A673 (cell line): ENCODE data around the gene ARHGEF28. TPM values are rescaled to one million over a fixed set of nuclear protein-coding genes. Genes with fewer than 3 reads are reported as not detected.

ENCODE experiments used
- BruUV-seq: library from RNA; stranded (reverse); fragments of 400-500 nt; replicated peaks from 2 replicates; lab custom pipeline; 2021; lab: Mats Ljungman, UMichigan
- CTCF ChIA-PET: fragments of 300-600 bp; sonication (Branson Sonifier 250); formaldehyde crosslinking; loops from one replicate; lab custom pipeline; 2022; ENCODE audit warnings: antibody characterized with exemption; lab: Charles Lee
- POLR2A ChIA-PET: fragments of 300-600 bp; sonication (Branson Sonifier 250); formaldehyde crosslinking; loops from one replicate; lab custom pipeline; 2022; ENCODE audit warnings: antibody characterized with exemption; ENCODE audit not compliant: low non-redundant PET; lab: Charles Lee
- DNase-seq: peaks from one replicate; pipeline ENCODE4 v3.0.0-alpha.2; 2015; ENCODE audit warnings: low spot score
- H3K27ac ChIP-seq: fragments of 200-600 bp; sonication (generic); 2 replicates; pipeline ENCODE4 v1.5.1; 2016; ENCODE audit warnings: mixed run types, low read depth, mild to moderate bottlenecking, mixed read lengths, antibody characterized with exemption, low read length; ENCODE audit not compliant: poor library complexity, severe bottlenecking
- H3K27me3 ChIP-seq: fragments of 200-600 bp; sonication (generic); replicated peaks from 2 replicates; pipeline ENCODE4 v1.6.1; 2017; ENCODE audit warnings: mixed run types, low read depth, mild to moderate bottlenecking, mixed read lengths, antibody characterized with exemption, low read length; ENCODE audit not compliant: insufficient read depth, poor library complexity
- H3K36me3 ChIP-seq: fragments of 200-600 bp; sonication (generic); 2 replicates; pipeline ENCODE4 v1.6.1; 2016; ENCODE audit warnings: mixed run types, mild to moderate bottlenecking, mixed read lengths, antibody characterized with exemption, low read length; ENCODE audit not compliant: insufficient read depth, poor library complexity, severe bottlenecking
- H3K4me1 ChIP-seq: fragments of 200-600 bp; sonication (generic); 2 replicates; pipeline ENCODE4 v1.6.1; 2017; ENCODE audit warnings: mixed run types, mild to moderate bottlenecking, mixed read lengths, antibody characterized with exemption, low read length; ENCODE audit not compliant: insufficient read depth, poor library complexity, severe bottlenecking
- H3K4me3 ChIP-seq: fragments of 200-600 bp; sonication (generic); 2 replicates; pipeline ENCODE4 v1.5.1; 2016; ENCODE audit warnings: low read depth, mixed run types, mild to moderate bottlenecking, mixed read lengths, low read length; ENCODE audit not compliant: poor library complexity, severe bottlenecking
- H3K9me3 ChIP-seq: fragments of 200-600 bp; sonication (generic); 2 replicates; pipeline ENCODE4 v1.6.1; 2016; ENCODE audit warnings: mixed run types, low read depth, mild to moderate bottlenecking, mixed read lengths, antibody characterized with exemption, low read length; ENCODE audit not compliant: poor library complexity, severe bottlenecking
- CTCF ChIP-seq: fragments of 300-800, 200-600 bp; sonication (generic); conservative IDR thresholded peaks from 2 replicates; pipeline ENCODE4 v1.5.1; 2017; ENCODE audit warnings: low read depth, mild to moderate bottlenecking, antibody characterized with exemption, low read length, moderate library complexity, mixed read lengths
- EZH2 ChIP-seq: fragments of 200-600 bp; sonication (generic); IDR thresholded peaks from 2 replicates; pipeline ENCODE4 v1.6.1; 2017; ENCODE audit warnings: borderline replicate concordance, low read depth, mild to moderate bottlenecking, mixed read lengths, antibody characterized with exemption, low read length; ENCODE audit not compliant: poor library complexity, severe bottlenecking
- intact Hi-C: fragments of 100-400 bp; cut with micrococcal nuclease; formaldehyde crosslinking; loops from one replicate; pipeline ENCODE4 v1.10.0; 2022; ENCODE audit not compliant: unreplicated experiment
- total RNA-seq: library from RNA; stranded (reverse); gene quantifications from 2 replicates; pipeline ENCODE4 v1.2.3, GENCODE V29; 2021

ARHGEF28 gene
- total RNA-seq, 1 experiment from 2014 or later, result 3.4 TPM

DNA sequence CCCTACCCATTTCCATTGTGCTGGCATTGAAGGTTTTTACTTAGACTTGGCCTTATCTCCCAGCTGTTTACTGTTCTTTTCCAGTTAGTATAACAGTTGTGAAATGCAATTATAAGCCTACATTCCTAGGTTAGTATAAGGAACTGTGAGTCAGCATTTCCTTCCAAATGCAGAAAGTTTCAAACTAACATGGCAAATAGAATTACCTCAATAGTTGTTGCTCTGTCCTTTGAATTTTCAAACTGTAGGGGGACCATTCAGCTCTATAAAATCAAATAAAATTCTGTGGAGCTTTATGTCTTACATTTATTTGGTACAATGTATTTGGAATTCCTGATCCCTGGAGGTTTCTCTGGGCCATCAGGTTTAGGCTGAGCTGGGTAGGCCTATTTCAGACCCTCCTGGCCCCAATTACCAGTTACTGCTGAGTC, 47.2 kb downstream of the ARHGEF28 start:
- Histone ChIP-seq H3K4me3 (no peak overlapping the region), H3K9me3 (no peaks in the 10 kb centered on the region), H3K27ac (no peak overlapping the region), H3K27me3 (no peaks in the 10 kb centered on the region), H3K4me1 (peaks cover 6% of the 10 kb centered on the region), H3K36me3 (no peaks in the 10 kb centered on the region)
- POLR2A ChIA-PET, result interaction anchor here (0.6 kb wide), 1 partner anchor 56 kb away, joined by 3 read pairs; no protein-coding TSS in a partner anchor
- CTCF ChIA-PET, result no interaction called here
- TF ChIP-seq EZH2 (no peak), CTCF (no peak)
- DNase-seq, result peak; percentile 48
- intact Hi-C loops, result no loop called here
- no TSS peak for BruUV-seq

- no TSS peak for BruUV-seq
- H3K27me3 ChIP-seq, result no peaks in the 10 kb centered on the region
- peaks cover 6% of the 10 kb centered on the region for H3K4me1 ChIP-seq
- intact Hi-C loops, result no loop called here
- no peaks in the 10 kb centered on the region for H3K9me3 ChIP-seq
- no peak for DNase-seq
- POLR2A ChIA-PET, result interaction anchor here (0.6 kb wide), 2 partner anchors 15 to 892 kb away, joined by 3 to 10 read pairs; no protein-coding TSS in a partner anchor
- no peak overlapping the region for H3K27ac ChIP-seq
- H3K36me3 ChIP-seq, result no peaks in the 10 kb centered on the region
- no peak for TF ChIP-seq EZH2
- no peak for TF ChIP-seq CTCF
- no peak overlapping the region for H3K4me3 ChIP-seq
- CTCF ChIA-PET, result no interaction called here
These were observed 48.6 kb downstream of the ARHGEF28 start for GRCh38 chr5:73674669-73675004.

- Histone ChIP-seq H3K27me3 (no peaks in the 10 kb centered on the region), H3K36me3 (no peaks in the 10 kb centered on the region), H3K27ac (no peak overlapping the region), H3K4me3 (no peak overlapping the region), H3K9me3 (no peaks in the 10 kb centered on the region), H3K4me1 (peaks cover under 1% of the 10 kb centered on the region)
- DNase-seq, result no peak
- intact Hi-C loops, result no loop called here
- ChIA-PET CTCF (no interaction called here), POLR2A (no interaction called here)
- TF ChIP-seq CTCF (no peak), EZH2 (no peak)
- BruUV-seq, result no TSS peak
These were observed 52.3 kb downstream of the ARHGEF28 start for GRCh38 chr5:73678322-73678740.
